DND-41 (cell line): ENCODE data around the gene DRC7.

Source experiments
- CTCF ChIP-seq: IDR thresholded peaks from 2 replicates; pipeline ENCODE4 v1.5.1; 2012; ENCODE audit warnings: borderline replicate concordance, low read length, moderate library complexity, mild to moderate bottlenecking; ENCODE audit not compliant: poor library complexity, severe bottlenecking; ENCODE audit errors: extremely low read depth
- EZH2 ChIP-seq: IDR thresholded peaks from 3 replicates; pipeline ENCODE4 v1.6.1; 2012; ENCODE audit warnings: borderline replicate concordance, low read depth, mild to moderate bottlenecking, moderate library complexity, low read length, inconsistent platforms; ENCODE audit not compliant: severe bottlenecking

GRCh38 chr16:57724531-57724930 is 29.9 kb downstream of the DRC7 start:
- TF ChIP-seq CTCF, result no peak
- TF ChIP-seq EZH2, result no peak
